ENCODE measurements around the gene CRTC3. TPM values are rescaled to one million over a fixed set of nuclear protein-coding genes. Genes with fewer than 3 reads are reported as not detected.

Gene CRTC3
- total and polyA plus RNA-seq, 2 of the 13 experiments (the other 11 are each of a cell fraction or from before 2014, with no cell fraction given) = 8.4 to 11.8 TPM

GRCh38 chr15:90530250-90531051 is 728 bp downstream of the CRTC3 start (continued):
- TF ChIP-seq TFDP1 (CRISPR knock-in tag; IDR thresholded peaks at IDR 0.05; ENCODE audit: borderline replicate concordance) (no peak), ZFYVE20 (CRISPR knock-in tag; IDR thresholded peaks at IDR 0.05; ENCODE audit: borderline replicate concordance, low read depth) (0 out of 2 replicates have a peak, but pooled peaks have one; percentile 2), HMGXB4 (CRISPR knock-in tag; IDR thresholded peaks at IDR 0.05; ENCODE audit: borderline replicate concordance in 1 of 2, low read depth in 1 of 2) (peak in 1 of 2 experiments; percentile 38; a peak in 1 of 4 replicates), ZNF770 (CRISPR knock-in tag; IDR thresholded peaks at IDR 0.05) (0 out of 2 replicates have a peak, but pooled peaks have one; percentile 7), GATAD1 (CRISPR knock-in tag; IDR thresholded peaks at IDR 0.05) (no peak), ZNF292 (CRISPR knock-in tag; IDR thresholded peaks at IDR 0.05; ENCODE audit: borderline replicate concordance, low read depth) (no peak), ZFP62 (CRISPR knock-in tag; IDR thresholded peaks at IDR 0.05) (no peak), ZNF574 (CRISPR knock-in tag; IDR thresholded peaks at IDR 0.05) (no peak), ZNF510 (CRISPR knock-in tag; IDR thresholded peaks at IDR 0.05; ENCODE audit: low read depth) (no peak), KLF6 (CRISPR knock-in tag; IDR thresholded peaks at IDR 0.05) (no peak), ZNF335 (CRISPR knock-in tag; IDR thresholded peaks at IDR 0.05) (no peak), TRAFD1 (CRISPR knock-in tag; IDR thresholded peaks at IDR 0.05; ENCODE audit: borderline replicate concordance) (no peak), ZNF577 (CRISPR knock-in tag; IDR thresholded peaks at IDR 0.05; ENCODE audit: borderline replicate concordance, low read depth) (no peak), ATAD3A (CRISPR knock-in tag; IDR thresholded peaks at IDR 0.05) (no peak), ZNF788 (CRISPR knock-in tag; IDR thresholded peaks at IDR 0.05; ENCODE audit: borderline replicate concordance) (no peak), ARNT (IDR thresholded peaks at IDR 0.05) (no peak), HDAC1 (CRISPR knock-in tag; IDR thresholded peaks at IDR 0.05) (0 out of 2 replicates have a peak, but pooled peaks have one; percentile 40)
